ENCODE measurements around the gene ATP6V0D1.

ATP6V0D1 gene

DNA sequence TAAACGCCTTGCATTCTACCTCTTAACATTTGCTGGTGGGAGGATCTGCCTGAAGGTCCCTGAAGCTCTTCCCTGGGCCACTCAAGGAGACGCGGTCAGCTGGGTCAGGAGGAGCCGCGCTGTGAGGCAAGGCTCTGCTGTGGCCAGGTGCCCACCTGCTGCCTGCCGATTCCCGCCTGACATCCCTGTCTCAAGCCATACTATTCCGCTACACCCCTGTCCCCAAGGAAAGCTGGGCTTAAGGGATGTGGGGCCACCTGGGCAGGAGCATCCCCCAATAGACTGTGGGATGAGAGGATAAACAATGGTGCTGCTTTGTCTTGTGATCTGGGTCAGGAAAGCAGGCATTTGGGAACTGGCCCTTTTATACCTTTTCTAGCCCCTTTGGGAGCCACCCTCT, 92.8 kb downstream of the ATP6V0D1 start:
- TF ChIP-seq TAF1 (IDR thresholded peaks at IDR 0.05; ENCODE audit: low read depth) (no peak), EGR1 (IDR thresholded peaks at IDR 0.05) (no peak), CREB1 (IDR thresholded peaks at IDR 0.05; ENCODE audit: low read depth) (no peak), TCF12 (IDR thresholded peaks at IDR 0.05; ENCODE audit: low read depth) (no peak), RAD21 (IDR thresholded peaks at IDR 0.05; ENCODE audit: low read depth) (no peak), TEAD4 (IDR thresholded peaks at IDR 0.05) (no peak), CEBPB (IDR thresholded peaks at IDR 0.05) (no peak), YY1 (IDR thresholded peaks at IDR 0.05; ENCODE audit: low read depth) (no peak), FOXM1 (IDR thresholded peaks at IDR 0.05; ENCODE audit: borderline replicate concordance, low read depth) (no peak), NFIC (IDR thresholded peaks at IDR 0.05) (no peak), ZBTB7A (IDR thresholded peaks at IDR 0.05; ENCODE audit: low read depth) (no peak), EP300 (IDR thresholded peaks at IDR 0.05; ENCODE audit: borderline replicate concordance) (no peak)
- TF ChIP-seq, protein P1, sequence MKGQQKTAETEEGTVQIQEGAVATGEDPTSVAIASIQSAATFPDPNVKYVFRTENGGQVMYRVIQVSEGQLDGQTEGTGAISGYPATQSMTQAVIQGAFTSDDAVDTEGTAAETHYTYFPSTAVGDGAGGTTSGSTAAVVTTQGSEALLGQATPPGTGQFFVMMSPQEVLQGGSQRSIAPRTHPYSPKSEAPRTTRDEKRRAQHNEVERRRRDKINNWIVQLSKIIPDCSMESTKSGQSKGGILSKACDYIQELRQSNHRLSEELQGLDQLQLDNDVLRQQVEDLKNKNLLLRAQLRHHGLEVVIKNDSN (IDR thresholded peaks at IDR 0.05): no peak
- TF ChIP-seq, protein P2, sequence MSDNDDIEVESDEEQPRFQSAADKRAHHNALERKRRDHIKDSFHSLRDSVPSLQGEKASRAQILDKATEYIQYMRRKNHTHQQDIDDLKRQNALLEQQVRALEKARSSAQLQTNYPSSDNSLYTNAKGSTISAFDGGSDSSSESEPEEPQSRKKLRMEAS (IDR thresholded peaks at IDR 0.05): no peak
- TF ChIP-seq, protein P3, sequence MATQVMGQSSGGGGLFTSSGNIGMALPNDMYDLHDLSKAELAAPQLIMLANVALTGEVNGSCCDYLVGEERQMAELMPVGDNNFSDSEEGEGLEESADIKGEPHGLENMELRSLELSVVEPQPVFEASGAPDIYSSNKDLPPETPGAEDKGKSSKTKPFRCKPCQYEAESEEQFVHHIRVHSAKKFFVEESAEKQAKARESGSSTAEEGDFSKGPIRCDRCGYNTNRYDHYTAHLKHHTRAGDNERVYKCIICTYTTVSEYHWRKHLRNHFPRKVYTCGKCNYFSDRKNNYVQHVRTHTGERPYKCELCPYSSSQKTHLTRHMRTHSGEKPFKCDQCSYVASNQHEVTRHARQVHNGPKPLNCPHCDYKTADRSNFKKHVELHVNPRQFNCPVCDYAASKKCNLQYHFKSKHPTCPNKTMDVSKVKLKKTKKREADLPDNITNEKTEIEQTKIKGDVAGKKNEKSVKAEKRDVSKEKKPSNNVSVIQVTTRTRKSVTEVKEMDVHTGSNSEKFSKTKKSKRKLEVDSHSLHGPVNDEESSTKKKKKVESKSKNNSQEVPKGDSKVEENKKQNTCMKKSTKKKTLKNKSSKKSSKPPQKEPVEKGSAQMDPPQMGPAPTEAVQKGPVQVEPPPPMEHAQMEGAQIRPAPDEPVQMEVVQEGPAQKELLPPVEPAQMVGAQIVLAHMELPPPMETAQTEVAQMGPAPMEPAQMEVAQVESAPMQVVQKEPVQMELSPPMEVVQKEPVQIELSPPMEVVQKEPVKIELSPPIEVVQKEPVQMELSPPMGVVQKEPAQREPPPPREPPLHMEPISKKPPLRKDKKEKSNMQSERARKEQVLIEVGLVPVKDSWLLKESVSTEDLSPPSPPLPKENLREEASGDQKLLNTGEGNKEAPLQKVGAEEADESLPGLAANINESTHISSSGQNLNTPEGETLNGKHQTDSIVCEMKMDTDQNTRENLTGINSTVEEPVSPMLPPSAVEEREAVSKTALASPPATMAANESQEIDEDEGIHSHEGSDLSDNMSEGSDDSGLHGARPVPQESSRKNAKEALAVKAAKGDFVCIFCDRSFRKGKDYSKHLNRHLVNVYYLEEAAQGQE (IDR thresholded peaks at IDR 0.05; ENCODE audit: low read depth): no peak
